ENCODE results near the gene PTK7.

Gene PTK7

GRCh38 chr6:43054206-43054943 lies 21.7 kb upstream of the PTK7 start:
- DNase-seq (ENCODE audit: low spot score): no peak
- Histone ChIP-seq H3K4ac (ENCODE audit: low read length) (no peak overlapping the region), H3K23ac (ENCODE audit: low read depth, low read length, poor library complexity) (no peak overlapping the region), H2BK120ac (ENCODE audit: low read depth, low read length) (no peak overlapping the region), H2BK5ac (ENCODE audit: low read length) (no peak overlapping the region), H3K4me2 (ENCODE audit: insufficient read depth, low read length, poor library complexity, severe bottlenecking) (peak overlapping the region; percentile 41), H3K4me1 (ENCODE audit: control insufficient read depth in 2 of 2, insufficient read depth in 1 of 2, low read depth in 1 of 2, low read length in 2 of 2) (peaks cover 9 to 10% of the 10 kb centered on the region in 2 donors), H3K4me3 (ENCODE audit: low read length in 2 of 2) (peak overlapping the region in 1 of 2 donors; percentile 87), H3K36me3 (replicated peaks in 1 of 2; ENCODE audit: control insufficient read depth in 2 of 2, insufficient read depth in 2 of 2, low read length in 2 of 2) (peaks cover 25 to 59% of the 10 kb centered on the region in 2 donors), H3K9ac (ENCODE audit: low read depth, low read length, poor library complexity) (no peak overlapping the region), H2AFZ (ENCODE audit: low read length) (peak overlapping the region; percentile 86), H3K27me3 (ENCODE audit: control insufficient read depth in 3 of 3, insufficient read depth in 3 of 3, low read depth in 1 of 3, low read length in 3 of 3) (no peaks in the 10 kb centered on the region), H2AK5ac (ENCODE audit: low read depth, low read length) (no peak overlapping the region), H3K18ac (ENCODE audit: low read length) (no peak overlapping the region), H3K79me1 (ENCODE audit: low read depth, low read length) (peaks cover 10% of the 10 kb centered on the region), H3K14ac (ENCODE audit: low read length) (no peak overlapping the region), H3K27ac (replicated peaks; ENCODE audit: low read length) (no peak overlapping the region), H2BK12ac (ENCODE audit: low read length) (no peak overlapping the region), H4K8ac (ENCODE audit: low read depth, low read length) (no peak overlapping the region), H3K9me3 (replicated peaks in 1 of 2; ENCODE audit: control insufficient read depth in 2 of 2, insufficient read depth in 1 of 2, low read depth in 1 of 2, low read length in 2 of 2) (no peaks in the 10 kb centered on the region), H2BK15ac (ENCODE audit: low read length) (no peak overlapping the region), H4K91ac (ENCODE audit: low read depth, low read length, poor library complexity) (no peak overlapping the region)
- WGBS, 2 donors (ENCODE audit: extremely low coverage in 2 of 2, insufficient read length in 2 of 2, insufficient replicate concordance in 1 of 2): no CpG with 5 or more reads among the region's 17 CpGs

- H2AFZ ChIP-seq (ENCODE audit: low read length): no peak overlapping the region
- H4K8ac ChIP-seq (ENCODE audit: low read depth, low read length): no peak overlapping the region
- H3K36me3 ChIP-seq (replicated peaks in 1 of 2; ENCODE audit: control insufficient read depth in 2 of 2, insufficient read depth in 2 of 2, low read length in 2 of 2): peaks cover 14 to 43% of the 10 kb centered on the region in 2 donors
- no peak overlapping the region for H3K27ac ChIP-seq (replicated peaks; ENCODE audit: low read length)
- H2BK15ac ChIP-seq (ENCODE audit: low read length): no peak overlapping the region
- no peak overlapping the region for H2BK120ac ChIP-seq (ENCODE audit: low read depth, low read length)
- no peaks in the 10 kb centered on the region for H3K9me3 ChIP-seq (replicated peaks in 1 of 2; ENCODE audit: control insufficient read depth in 2 of 2, insufficient read depth in 1 of 2, low read depth in 1 of 2, low read length in 2 of 2)
- DNase-seq (ENCODE audit: low spot score): no peak
- H3K23ac ChIP-seq (ENCODE audit: low read depth, low read length, poor library complexity): no peak overlapping the region
- WGBS, 2 donors (ENCODE audit: extremely low coverage in 2 of 2, insufficient read length in 2 of 2, insufficient replicate concordance in 1 of 2): no CpG with 5 or more reads among the region's 8 CpGs
- H3K9ac ChIP-seq (ENCODE audit: low read depth, low read length, poor library complexity): no peak overlapping the region
- H2AK5ac ChIP-seq (ENCODE audit: low read depth, low read length): no peak overlapping the region
- H3K4me3 ChIP-seq (ENCODE audit: low read length in 2 of 2): no peak overlapping the region
- H3K4me2 ChIP-seq (ENCODE audit: insufficient read depth, low read length, poor library complexity, severe bottlenecking): no peak overlapping the region
- peaks cover 12 to 14% of the 10 kb centered on the region in 2 donors for H3K4me1 ChIP-seq (ENCODE audit: control insufficient read depth in 2 of 2, insufficient read depth in 1 of 2, low read depth in 1 of 2, low read length in 2 of 2)
- no peak overlapping the region for H2BK12ac ChIP-seq (ENCODE audit: low read length)
- H4K91ac ChIP-seq (ENCODE audit: low read depth, low read length, poor library complexity): no peak overlapping the region
- no peak overlapping the region for H3K4ac ChIP-seq (ENCODE audit: low read length)
- no peak overlapping the region for H3K14ac ChIP-seq (ENCODE audit: low read length)
- no peak overlapping the region for H2BK5ac ChIP-seq (ENCODE audit: low read length)
- H3K79me1 ChIP-seq (ENCODE audit: low read depth, low read length): peaks cover 10% of the 10 kb centered on the region
- no peaks in the 10 kb centered on the region for H3K27me3 ChIP-seq (ENCODE audit: control insufficient read depth in 3 of 3, insufficient read depth in 3 of 3, low read depth in 1 of 3, low read length in 3 of 3)
- H3K18ac ChIP-seq (ENCODE audit: low read length): no peak overlapping the region
Observed at GRCh38 chr6:43055966-43056365, 20.1 kb upstream of the PTK7 start.

- Histone ChIP-seq H3K9me3 (replicated peaks in 1 of 2; ENCODE audit: control insufficient read depth in 2 of 2, insufficient read depth in 1 of 2, low read depth in 1 of 2, low read length in 2 of 2) (no peaks in the 10 kb centered on the region), H2AK5ac (ENCODE audit: low read depth, low read length) (no peak overlapping the region), H2BK5ac (ENCODE audit: low read length) (no peak overlapping the region), H4K91ac (ENCODE audit: low read depth, low read length, poor library complexity) (no peak overlapping the region), H3K14ac (ENCODE audit: low read length) (no peak overlapping the region), H3K9ac (ENCODE audit: low read depth, low read length, poor library complexity) (no peak overlapping the region), H3K4ac (ENCODE audit: low read length) (no peak overlapping the region), H4K8ac (ENCODE audit: low read depth, low read length) (no peak overlapping the region), H2BK120ac (ENCODE audit: low read depth, low read length) (no peak overlapping the region), H3K18ac (ENCODE audit: low read length) (no peak overlapping the region), H3K23ac (ENCODE audit: low read depth, low read length, poor library complexity) (no peak overlapping the region), H3K36me3 (replicated peaks in 1 of 2; ENCODE audit: control insufficient read depth in 2 of 2, insufficient read depth in 2 of 2, low read length in 2 of 2) (peaks cover 8 to 27% of the 10 kb centered on the region in 2 donors), H2AFZ (ENCODE audit: low read length) (no peak overlapping the region), H2BK12ac (ENCODE audit: low read length) (no peak overlapping the region), H3K27ac (replicated peaks; ENCODE audit: low read length) (no peak overlapping the region), H3K4me2 (ENCODE audit: insufficient read depth, low read length, poor library complexity, severe bottlenecking) (peak overlapping the region; percentile 55), H3K4me1 (ENCODE audit: control insufficient read depth in 2 of 2, insufficient read depth in 1 of 2, low read depth in 1 of 2, low read length in 2 of 2) (peaks cover 6 to 13% of the 10 kb centered on the region in 2 donors), H3K27me3 (ENCODE audit: control insufficient read depth in 3 of 3, insufficient read depth in 3 of 3, low read depth in 1 of 3, low read length in 3 of 3) (no peaks in the 10 kb centered on the region), H3K4me3 (ENCODE audit: low read length in 2 of 2) (peak overlapping the region; percentile 64 to 94), H2BK15ac (ENCODE audit: low read length) (no peak overlapping the region), H3K79me1 (ENCODE audit: low read depth, low read length) (peaks cover 8% of the 10 kb centered on the region)
- DNase-seq (ENCODE audit: low spot score): no peak
- WGBS, 2 donors (ENCODE audit: extremely low coverage in 2 of 2, insufficient read length in 2 of 2, insufficient replicate concordance in 1 of 2): no CpG with 5 or more reads among the region's 1 CpG
Observed at GRCh38 chr6:43058531-43058930, 17.6 kb upstream of the PTK7 start.

GRCh38 chr6:43059168-43060033 lies 16.7 kb upstream of the PTK7 start, which contains the start of the genes KLC4 and MRPL2:
KLC4 (plus strand) TSS chr6:43059631; CDS start chr6:43061336, 1,705 bp downstream.
MRPL2 (minus strand) TSS chr6:43059434; CDS start chr6:43059381, 53 bp downstream.
- Histone ChIP-seq H3K27me3 (ENCODE audit: control insufficient read depth in 3 of 3, insufficient read depth in 3 of 3, low read depth in 1 of 3, low read length in 3 of 3) (no peaks in the 10 kb centered on the region), H2AFZ (ENCODE audit: low read length) (peak within 1 kb of the TSS; percentile 88), H3K4me3 (ENCODE audit: low read length in 2 of 2) (peak within 1 kb of the TSS; percentile 64 to 94), H3K4ac (ENCODE audit: low read length) (no peak within 1 kb of the TSS), H3K79me1 (ENCODE audit: low read depth, low read length) (peaks cover 8% of the 10 kb centered on the region), H4K91ac (ENCODE audit: low read depth, low read length, poor library complexity) (no peak within 1 kb of the TSS), H3K36me3 (replicated peaks in 1 of 2; ENCODE audit: control insufficient read depth in 2 of 2, insufficient read depth in 2 of 2, low read length in 2 of 2) (peaks cover 7 to 27% of the 10 kb centered on the region in 2 donors), H3K4me1 (ENCODE audit: control insufficient read depth in 2 of 2, insufficient read depth in 1 of 2, low read depth in 1 of 2, low read length in 2 of 2) (peaks cover 6 to 11% of the 10 kb centered on the region in 2 donors), H3K27ac (replicated peaks; ENCODE audit: low read length) (peak within 1 kb of the TSS; percentile 62), H2BK12ac (ENCODE audit: low read length) (no peak within 1 kb of the TSS), H3K14ac (ENCODE audit: low read length) (no peak within 1 kb of the TSS), H2BK15ac (ENCODE audit: low read length) (no peak within 1 kb of the TSS), H3K18ac (ENCODE audit: low read length) (peak within 1 kb of the TSS; percentile 90), H3K9ac (ENCODE audit: low read depth, low read length, poor library complexity) (peak within 1 kb of the TSS; percentile 88), H2BK5ac (ENCODE audit: low read length) (no peak within 1 kb of the TSS), H4K8ac (ENCODE audit: low read depth, low read length) (no peak within 1 kb of the TSS), H3K4me2 (ENCODE audit: insufficient read depth, low read length, poor library complexity, severe bottlenecking) (peak within 1 kb of the TSS; percentile 84), H2AK5ac (ENCODE audit: low read depth, low read length) (no peak within 1 kb of the TSS), H3K9me3 (replicated peaks in 1 of 2; ENCODE audit: control insufficient read depth in 2 of 2, insufficient read depth in 1 of 2, low read depth in 1 of 2, low read length in 2 of 2) (no peaks in the 10 kb centered on the region), H2BK120ac (ENCODE audit: low read depth, low read length) (no peak within 1 kb of the TSS), H3K23ac (ENCODE audit: low read depth, low read length, poor library complexity) (peak within 1 kb of the TSS; percentile 95)
- peak; percentile 98 for DNase-seq (ENCODE audit: low spot score)
- WGBS, 2 donors (ENCODE audit: extremely low coverage in 2 of 2, insufficient read length in 2 of 2, insufficient replicate concordance in 1 of 2): no CpG with 5 or more reads among the region's 64 CpGs
